ENCODE results near the gene CDH23.

The CDH23 gene

DNA sequence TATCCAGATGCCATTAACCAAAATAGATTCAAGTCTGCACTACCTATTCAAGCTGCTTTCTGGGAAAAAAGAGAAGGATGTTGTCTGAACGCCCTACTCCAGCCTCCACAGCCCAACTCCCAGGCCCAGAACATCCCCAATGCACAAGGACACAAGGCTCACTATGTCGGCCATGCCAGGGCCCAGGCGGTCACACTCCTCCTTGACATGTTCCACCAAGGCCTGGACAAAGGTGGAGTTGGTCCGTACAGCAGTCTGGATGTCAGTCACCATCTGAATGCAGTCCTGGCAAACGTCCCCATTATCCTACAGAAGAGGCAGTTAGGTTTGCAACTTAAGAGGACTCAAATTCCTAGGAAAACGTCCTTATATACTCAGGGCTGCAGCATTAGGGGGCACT lies 431.1 kb downstream of the CDH23 start:
- no peak for DNase-seq (ENCODE audit: low read depth)
- H3K4me3 ChIP-seq (ENCODE audit: low read length) = no peak overlapping the region
- TF ChIP-seq CTCF (conservative IDR thresholded peaks at IDR 0.05; ENCODE audit: low read depth, low read length) = no peak

- no peak for TF ChIP-seq CTCF (conservative IDR thresholded peaks at IDR 0.05; ENCODE audit: low read depth, low read length)
- DNase-seq (ENCODE audit: low read depth) = no peak
Observed at GRCh38 chr10:71828702-71829101, 432.0 kb downstream of the CDH23 start.

GRCh38 chr10:71829171-71829570 lies 432.5 kb downstream of the CDH23 start:
- no peak for DNase-seq (ENCODE audit: low read depth)
- no peak for TF ChIP-seq CTCF (conservative IDR thresholded peaks at IDR 0.05; ENCODE audit: low read depth, low read length)
- H3K4me3 ChIP-seq (ENCODE audit: low read length) = no peak overlapping the region

More at GRCh38 chr10:71828702-71829101, 432.0 kb downstream of the CDH23 start:
- no peak overlapping the region for H3K4me3 ChIP-seq (ENCODE audit: low read length)

- no peak overlapping the region for H3K4me3 ChIP-seq (ENCODE audit: low read length)
- TF ChIP-seq CTCF (conservative IDR thresholded peaks at IDR 0.05; ENCODE audit: low read depth, low read length) = no peak
- no peak for DNase-seq (ENCODE audit: low read depth)
Observed at GRCh38 chr10:71829896-71830295, 433.2 kb downstream of the CDH23 start.

DNA sequence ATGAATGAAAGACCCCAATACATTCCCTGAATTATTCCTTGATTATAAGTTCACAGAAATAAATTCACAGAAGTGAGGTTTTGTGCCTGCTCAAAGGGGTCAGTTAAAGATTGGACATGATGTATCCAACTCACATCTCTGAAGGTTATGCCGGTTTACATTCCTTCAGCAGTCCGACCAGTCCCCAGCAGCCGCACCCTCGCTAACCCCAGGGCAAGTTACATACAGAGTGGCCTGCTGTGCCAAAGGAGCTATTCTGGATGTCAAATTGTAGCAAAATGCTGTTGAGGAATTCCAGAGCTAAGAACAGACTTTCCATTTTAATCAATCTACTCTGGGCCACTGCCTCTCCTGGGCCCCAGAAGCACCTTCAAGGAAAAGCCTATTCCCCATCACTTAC lies 434.0 kb downstream of the CDH23 start:
- TF ChIP-seq CTCF (conservative IDR thresholded peaks at IDR 0.05; ENCODE audit: low read depth, low read length) = no peak
- no peak for DNase-seq (ENCODE audit: low read depth)
- H3K4me3 ChIP-seq (ENCODE audit: low read length) = no peak overlapping the region

GRCh38 chr10:71831646-71832552 lies 435.2 kb downstream of the CDH23 start:
- no peak for TF ChIP-seq CTCF (conservative IDR thresholded peaks at IDR 0.05; ENCODE audit: low read depth, low read length)
- no peak overlapping the region for H3K4me3 ChIP-seq (ENCODE audit: low read length)
- no peak for DNase-seq (ENCODE audit: low read depth)

- no peak for TF ChIP-seq CTCF (conservative IDR thresholded peaks at IDR 0.05; ENCODE audit: low read depth, low read length)
- DNase-seq (ENCODE audit: low read depth) = no peak
Observed at GRCh38 chr10:71832967-71833366, 436.2 kb downstream of the CDH23 start.

More at GRCh38 chr10:71832967-71833366, 436.2 kb downstream of the CDH23 start:
- H3K4me3 ChIP-seq (ENCODE audit: low read length) = no peak overlapping the region

Data from retinal pigment epithelial cell (primary cell).